DND-41 (cell line): ENCODE data around the gene KCNQ5.

Source experiments
- EZH2 ChIP-seq: IDR thresholded peaks from 3 replicates; pipeline ENCODE4 v1.6.1; 2012; ENCODE audit warnings: borderline replicate concordance, low read depth, mild to moderate bottlenecking, moderate library complexity, low read length, inconsistent platforms; ENCODE audit not compliant: severe bottlenecking
- TF ChIP-seq, protein P1 (sequence below): IDR thresholded peaks from 2 replicates; pipeline ENCODE4 v1.5.1; 2012; ENCODE audit warnings: borderline replicate concordance, low read length, moderate library complexity, mild to moderate bottlenecking; ENCODE audit not compliant: poor library complexity, severe bottlenecking; ENCODE audit errors: extremely low read depth

DNA sequence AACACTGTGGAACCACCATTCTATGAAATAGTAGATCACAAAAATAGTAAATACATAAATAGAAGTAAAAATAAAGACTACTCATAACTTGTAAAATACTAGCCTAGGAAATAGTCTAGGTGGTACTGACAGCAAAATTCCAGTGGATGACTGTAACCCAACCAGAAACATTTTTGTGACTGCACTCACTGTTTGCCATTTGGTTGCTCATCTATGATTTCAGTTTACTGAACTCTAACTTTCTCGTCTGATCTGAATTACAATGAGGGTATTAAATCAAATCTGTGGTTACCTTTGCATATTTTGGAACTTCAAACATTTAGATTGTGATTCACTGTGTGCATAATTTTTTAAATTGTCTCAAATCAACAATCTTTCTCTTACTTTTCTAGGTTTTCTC, 452.3 kb downstream of the KCNQ5 start:
- TF ChIP-seq, protein P1, sequence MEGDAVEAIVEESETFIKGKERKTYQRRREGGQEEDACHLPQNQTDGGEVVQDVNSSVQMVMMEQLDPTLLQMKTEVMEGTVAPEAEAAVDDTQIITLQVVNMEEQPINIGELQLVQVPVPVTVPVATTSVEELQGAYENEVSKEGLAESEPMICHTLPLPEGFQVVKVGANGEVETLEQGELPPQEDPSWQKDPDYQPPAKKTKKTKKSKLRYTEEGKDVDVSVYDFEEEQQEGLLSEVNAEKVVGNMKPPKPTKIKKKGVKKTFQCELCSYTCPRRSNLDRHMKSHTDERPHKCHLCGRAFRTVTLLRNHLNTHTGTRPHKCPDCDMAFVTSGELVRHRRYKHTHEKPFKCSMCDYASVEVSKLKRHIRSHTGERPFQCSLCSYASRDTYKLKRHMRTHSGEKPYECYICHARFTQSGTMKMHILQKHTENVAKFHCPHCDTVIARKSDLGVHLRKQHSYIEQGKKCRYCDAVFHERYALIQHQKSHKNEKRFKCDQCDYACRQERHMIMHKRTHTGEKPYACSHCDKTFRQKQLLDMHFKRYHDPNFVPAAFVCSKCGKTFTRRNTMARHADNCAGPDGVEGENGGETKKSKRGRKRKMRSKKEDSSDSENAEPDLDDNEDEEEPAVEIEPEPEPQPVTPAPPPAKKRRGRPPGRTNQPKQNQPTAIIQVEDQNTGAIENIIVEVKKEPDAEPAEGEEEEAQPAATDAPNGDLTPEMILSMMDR, result no peak
- no peak for TF ChIP-seq EZH2
